ENCODE measurements around the gene PDE11A. TPM values are rescaled to one million over a fixed set of nuclear protein-coding genes. Genes with fewer than 3 reads are reported as not detected.

The PDE11A gene
- total and polyA plus RNA-seq, 2 donors from 2014 or later = 0.58 to 0.82 TPM

DNA sequence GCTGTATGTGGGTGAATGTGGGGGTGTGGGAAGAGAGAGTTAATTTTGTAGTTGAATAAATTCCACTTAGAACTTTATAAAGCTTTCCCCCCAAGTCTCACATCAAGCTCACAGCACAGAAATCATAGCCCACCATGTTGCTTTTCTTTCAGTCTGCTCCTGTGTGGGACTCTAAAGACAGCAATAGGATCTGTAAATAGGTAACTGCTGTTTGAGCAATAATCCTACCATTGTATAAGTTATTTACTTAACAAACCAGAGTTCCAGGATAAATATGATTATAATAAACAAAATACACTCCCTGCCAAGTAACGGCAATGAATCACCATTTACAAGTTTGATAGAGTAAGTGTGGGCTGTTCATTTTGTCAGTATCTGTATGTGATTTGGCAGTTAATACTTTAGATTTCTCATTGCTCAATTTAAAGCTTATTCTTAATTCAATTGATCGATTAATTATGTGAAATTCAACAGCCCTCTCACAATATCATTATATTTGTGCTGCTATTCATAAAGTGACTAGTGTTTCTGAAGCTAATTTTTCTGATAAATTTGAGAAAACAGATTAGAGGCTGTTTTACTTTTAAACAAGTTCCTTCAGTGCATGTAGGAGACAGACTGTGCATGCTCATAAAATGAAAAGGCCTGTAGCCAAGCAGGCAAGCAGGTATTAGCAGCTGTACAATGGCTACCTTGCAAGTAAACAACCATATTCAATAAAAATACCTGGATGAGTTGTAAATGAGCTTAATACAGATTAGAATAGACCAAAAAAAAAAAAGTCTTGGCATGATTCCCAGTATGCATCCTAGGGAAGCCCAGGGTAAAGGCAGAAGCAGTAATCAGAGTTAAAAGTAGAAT, 142.7 kb downstream of the PDE11A start:
- DNase-seq (no peak), FAIRE-seq (no peak)
- TF ChIP-seq, protein P1, sequence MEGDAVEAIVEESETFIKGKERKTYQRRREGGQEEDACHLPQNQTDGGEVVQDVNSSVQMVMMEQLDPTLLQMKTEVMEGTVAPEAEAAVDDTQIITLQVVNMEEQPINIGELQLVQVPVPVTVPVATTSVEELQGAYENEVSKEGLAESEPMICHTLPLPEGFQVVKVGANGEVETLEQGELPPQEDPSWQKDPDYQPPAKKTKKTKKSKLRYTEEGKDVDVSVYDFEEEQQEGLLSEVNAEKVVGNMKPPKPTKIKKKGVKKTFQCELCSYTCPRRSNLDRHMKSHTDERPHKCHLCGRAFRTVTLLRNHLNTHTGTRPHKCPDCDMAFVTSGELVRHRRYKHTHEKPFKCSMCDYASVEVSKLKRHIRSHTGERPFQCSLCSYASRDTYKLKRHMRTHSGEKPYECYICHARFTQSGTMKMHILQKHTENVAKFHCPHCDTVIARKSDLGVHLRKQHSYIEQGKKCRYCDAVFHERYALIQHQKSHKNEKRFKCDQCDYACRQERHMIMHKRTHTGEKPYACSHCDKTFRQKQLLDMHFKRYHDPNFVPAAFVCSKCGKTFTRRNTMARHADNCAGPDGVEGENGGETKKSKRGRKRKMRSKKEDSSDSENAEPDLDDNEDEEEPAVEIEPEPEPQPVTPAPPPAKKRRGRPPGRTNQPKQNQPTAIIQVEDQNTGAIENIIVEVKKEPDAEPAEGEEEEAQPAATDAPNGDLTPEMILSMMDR (IDR thresholded peaks at IDR 0.05; ENCODE audit: borderline replicate concordance, extremely low read depth, insufficient read depth) = no peak
- intact Hi-C loops (cut with DNase I) = no loop called here
- no peaks in the 10 kb centered on the region for H3K4me1 ChIP-seq (ENCODE audit: control insufficient read depth in 2 of 3, insufficient read depth in 2 of 3, low read depth in 1 of 3, low read length in 3 of 3)
- no peaks in the 10 kb centered on the region for H3K27me3 ChIP-seq (ENCODE audit: control insufficient read depth, insufficient read depth, low read length)
- H3K9me3 ChIP-seq (ENCODE audit: control insufficient read depth in 2 of 3, insufficient read depth in 1 of 3, low read length in 3 of 3) = no peaks in the 10 kb centered on the region
- no peak overlapping the region for H3K27ac ChIP-seq (ENCODE audit: low read depth in 2 of 2, low read length in 2 of 2)
- no peak overlapping the region for H3K9ac ChIP-seq (ENCODE audit: low read length in 3 of 3)
- no peaks in the 10 kb centered on the region for H3K36me3 ChIP-seq (ENCODE audit: control insufficient read depth in 2 of 3, insufficient read depth in 3 of 3, low read length in 3 of 3)
- H3K4me3 ChIP-seq (ENCODE audit: low read length in 3 of 3) = no peak overlapping the region

DNA sequence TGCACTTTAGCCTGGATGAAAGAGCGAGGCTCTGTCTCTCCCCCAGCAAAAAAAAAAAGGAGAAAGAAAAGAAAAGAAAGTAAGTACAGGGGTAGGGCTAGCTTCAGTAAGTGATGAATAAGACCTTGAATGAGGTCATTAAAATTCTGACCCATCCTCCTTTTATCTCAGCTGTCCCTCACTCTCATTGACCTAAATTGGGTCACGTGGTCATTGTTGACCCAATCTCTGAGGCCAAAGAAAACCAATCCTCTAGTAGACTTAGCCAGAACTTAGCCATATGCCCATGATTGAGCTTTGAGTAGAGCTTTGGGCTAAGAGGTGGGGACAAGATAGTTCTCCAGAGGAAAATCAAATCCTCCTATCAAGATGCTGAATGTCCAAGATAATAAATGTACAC, 149.3 kb downstream of the PDE11A start:
- DNase-seq (no peak), FAIRE-seq (no peak)
- Histone ChIP-seq H3K36me3 (ENCODE audit: control insufficient read depth in 2 of 3, insufficient read depth in 3 of 3, low read length in 3 of 3) (no peaks in the 10 kb centered on the region), H3K27ac (ENCODE audit: low read depth in 2 of 2, low read length in 2 of 2) (no peak overlapping the region), H3K9me3 (ENCODE audit: control insufficient read depth in 2 of 3, insufficient read depth in 1 of 3, low read length in 3 of 3) (no peaks in the 10 kb centered on the region), H3K27me3 (ENCODE audit: control insufficient read depth, insufficient read depth, low read length) (no peaks in the 10 kb centered on the region), H3K9ac (ENCODE audit: low read length in 3 of 3) (no peak overlapping the region), H3K4me3 (ENCODE audit: low read length in 3 of 3) (no peak overlapping the region), H3K4me1 (ENCODE audit: control insufficient read depth in 2 of 3, insufficient read depth in 2 of 3, low read depth in 1 of 3, low read length in 3 of 3) (no peaks in the 10 kb centered on the region)
- intact Hi-C loops (cut with DNase I) = no loop called here
- TF ChIP-seq, protein P1 (IDR thresholded peaks at IDR 0.05; ENCODE audit: borderline replicate concordance, extremely low read depth, insufficient read depth) = no peak

DNA sequence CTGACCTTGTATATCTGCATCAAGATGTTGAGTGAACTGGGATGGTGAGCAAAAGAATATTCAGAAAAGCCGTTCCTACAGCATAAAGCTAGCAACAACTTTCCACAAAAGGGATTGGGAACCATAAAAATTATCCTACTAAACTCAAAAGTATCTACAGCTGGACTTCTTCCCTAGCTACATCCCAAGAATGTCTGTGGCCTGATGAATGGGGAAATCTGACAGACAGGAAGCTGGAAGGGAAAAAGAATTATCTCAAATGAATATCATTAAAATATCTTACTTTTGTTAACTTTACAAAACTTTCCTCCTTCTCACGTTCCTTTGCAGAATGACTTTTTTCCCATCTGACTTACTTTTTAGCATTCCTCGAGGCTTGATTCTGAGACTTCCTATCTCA, 150.9 kb downstream of the PDE11A start:
- TF ChIP-seq, protein P1 (IDR thresholded peaks at IDR 0.05; ENCODE audit: borderline replicate concordance, extremely low read depth, insufficient read depth) = no peak
- no peaks in the 10 kb centered on the region for H3K9me3 ChIP-seq (ENCODE audit: control insufficient read depth in 2 of 3, insufficient read depth in 1 of 3, low read length in 3 of 3)
- FAIRE-seq (no peak), DNase-seq (peak in 1 of 5 donors; percentile 10)
- no peaks in the 10 kb centered on the region for H3K36me3 ChIP-seq (ENCODE audit: control insufficient read depth in 2 of 3, insufficient read depth in 3 of 3, low read length in 3 of 3)
- intact Hi-C loops (cut with DNase I) = no loop called here
- H3K27me3 ChIP-seq (ENCODE audit: control insufficient read depth, insufficient read depth, low read length) = no peaks in the 10 kb centered on the region
- H3K27ac ChIP-seq (ENCODE audit: low read depth in 2 of 2, low read length in 2 of 2) = no peak overlapping the region
- H3K4me1 ChIP-seq (ENCODE audit: control insufficient read depth in 2 of 3, insufficient read depth in 2 of 3, low read depth in 1 of 3, low read length in 3 of 3) = no peaks in the 10 kb centered on the region
- no peak overlapping the region for H3K4me3 ChIP-seq (ENCODE audit: low read length in 3 of 3)
- H3K9ac ChIP-seq (ENCODE audit: low read length in 3 of 3) = no peak overlapping the region

Data from kidney (tissue), 14 donors.